Keratinocyte (primary cell): ENCODE measurements around the gene NEURL1. TPM values are rescaled to one million over a fixed set of nuclear protein-coding genes. Genes with fewer than 3 reads are reported as not detected.

Experiments used
- DNase-seq: peaks from one replicate; pipeline ENCODE4 v3.0.0-alpha.2; 2011; ENCODE audit warnings: low read depth, missing footprints, low spot score
- FAIRE-seq: peaks from 2 replicates; lab custom pipeline; 2011; peaks lifted over from hg19 to GRCh38; lab: Jason Lieb, UNC
- H2AFZ ChIP-seq: 2 replicates; pipeline ENCODE4 v1.6.0; 2012; ENCODE audit warnings: low read length, control low read depth, inconsistent platforms; ENCODE audit not compliant: control insufficient read depth
- H3K27ac ChIP-seq: 2 replicates; pipeline ENCODE4 v1.5.1; 2011; ENCODE audit warnings: low read length; ENCODE audit not compliant: control insufficient read depth, insufficient read depth
- H3K27me3 ChIP-seq: 3 replicates; pipeline ENCODE4 v1.6.0; 2011; ENCODE audit warnings: low read length; ENCODE audit not compliant: control insufficient read depth, insufficient read depth; ENCODE audit errors: extremely low read depth
- H3K36me3 ChIP-seq, 2 experiments: 2 replicates in 1 of 2; 3 replicates in 1 of 2; pipeline ENCODE4 v1.5.1; 2011; ENCODE audit warnings: low read length in 2 of 2, mild to moderate bottlenecking in 1 of 2; ENCODE audit not compliant: control insufficient read depth in 2 of 2, insufficient read depth in 2 of 2; ENCODE audit errors: extremely low read depth in 1 of 2
- H3K4me1 ChIP-seq: 3 replicates; pipeline ENCODE4 v1.5.1; 2011; ENCODE audit warnings: low read length; ENCODE audit not compliant: control insufficient read depth, insufficient read depth; ENCODE audit errors: extremely low read depth
- H3K4me2 ChIP-seq: 3 replicates; pipeline ENCODE4 v1.6.0; 2011; ENCODE audit warnings: low read depth, low read length; ENCODE audit not compliant: control insufficient read depth, insufficient read depth; ENCODE audit errors: extremely low read depth
- H3K4me3 ChIP-seq, 3 experiments: fragments of 200-600 bp in 1 of 3; sonication (generic) in 1 of 3; 2 replicates in 2 of 3; 3 replicates in 1 of 3; pipeline ENCODE4 v1.5.1; 2011 to 2016; ENCODE audit warnings: low read length in 3 of 3, mild to moderate bottlenecking in 3 of 3, control low read depth in 2 of 3, inconsistent platforms in 1 of 3, low read depth in 1 of 3, mixed read lengths in 1 of 3, mixed run types in 1 of 3, moderate library complexity in 1 of 3; ENCODE audit not compliant: control insufficient read depth in 2 of 3, insufficient read depth in 2 of 3; ENCODE audit errors: extremely low read depth in 1 of 3
- H3K79me2 ChIP-seq: 2 replicates; pipeline ENCODE4 v1.6.0; 2012; ENCODE audit warnings: low read length; ENCODE audit not compliant: control insufficient read depth, insufficient read depth
- H3K9ac ChIP-seq: 3 replicates; pipeline ENCODE4 v1.6.0; 2011; ENCODE audit warnings: low read length; ENCODE audit not compliant: control insufficient read depth, insufficient read depth; ENCODE audit errors: extremely low read depth
- H3K9me1 ChIP-seq: 3 replicates; pipeline ENCODE4 v1.6.0; 2011; ENCODE audit warnings: low read length; ENCODE audit not compliant: control insufficient read depth, insufficient read depth; ENCODE audit errors: extremely low read depth
- H3K9me3 ChIP-seq: 2 replicates; pipeline ENCODE4 v1.5.1; 2012; ENCODE audit warnings: low read depth, low read length; ENCODE audit not compliant: control insufficient read depth
- H4K20me1 ChIP-seq: 3 replicates; pipeline ENCODE4 v1.6.0; 2011; ENCODE audit warnings: low read length; ENCODE audit not compliant: control insufficient read depth, insufficient read depth; ENCODE audit errors: extremely low read depth
- CTCF ChIP-seq, 3 experiments: IDR thresholded peaks in 1 of 3; conservative IDR thresholded peaks in 1 of 3; optimal IDR thresholded peaks in 1 of 3; 2 replicates in 2 of 3; 3 replicates in 1 of 3; pipeline versions ENCODE3 to v1.5.1; 2011; ENCODE audit warnings: low read length in 3 of 3, mild to moderate bottlenecking in 3 of 3, moderate library complexity in 2 of 3, control low read depth in 1 of 3, inconsistent platforms in 1 of 3; ENCODE audit not compliant: insufficient read depth in 2 of 3; ENCODE audit errors: extremely low read depth in 1 of 3
- EZH2 ChIP-seq: IDR thresholded peaks from one replicate; pipeline ENCODE4 v1.6.1; 2012; ENCODE audit warnings: inconsistent platforms, mild to moderate bottlenecking, low read length, moderate library complexity
- dilution Hi-C: fragments of 300-500 bp; cut with MboI; formaldehyde crosslinking; loops from one replicate; pipeline ENCODE4 v1.7.0; 2020; ENCODE audit warnings: low sequenced_read_pairs; ENCODE audit not compliant: extremely low pct_ligation_motif_present
- polyA plus RNA-seq, 5 experiments: library from polyadenylated mRNA; depleted of rRNA in 3 of 5; stranded (reverse) in 3 of 5; stranded (forward) in 1 of 5; unstranded in 1 of 5; fragments of >200 nt; gene quantifications; 1 replicate in 1 of 5; 2 replicates in 3 of 5; 3 replicates in 1 of 5; pipeline versions ENCODE4 v1.2.1 to v1.2.3, GENCODE V29; 2011 to 2012; ENCODE audit warnings: missing spikeins in 2 of 5, low read depth in 1 of 5, low replicate concordance in 1 of 5

Gene NEURL1
- polyA plus RNA-seq, 1 donor (not counting 4 experiments of a cell fraction or from before 2014, with no cell fraction given) = 0.03 TPM

- no peak overlapping the region for H3K4me2 ChIP-seq
- no peaks in the 10 kb centered on the region for H3K27me3 ChIP-seq
- H3K4me3 ChIP-seq = no peak overlapping the region
- H4K20me1 ChIP-seq = peaks cover 10% of the 10 kb centered on the region
- peaks cover 5% of the 10 kb centered on the region for H3K79me2 ChIP-seq
- DNase-seq (no peak), FAIRE-seq (no peak)
- no peaks in the 10 kb centered on the region for H3K9me3 ChIP-seq
- no peak overlapping the region for H3K9ac ChIP-seq
- no peaks in the 10 kb centered on the region for H3K9me1 ChIP-seq
- no peaks in the 10 kb centered on the region for H3K4me1 ChIP-seq
- H3K27ac ChIP-seq = no peak overlapping the region
- dilution Hi-C loops = no loop called here
- H2AFZ ChIP-seq = no peak overlapping the region
- TF ChIP-seq EZH2 (no peak), CTCF (optimal IDR thresholded peaks at IDR 0.05 in 1 of 3, IDR thresholded peaks at IDR 0.05 in 1 of 3, conservative IDR thresholded peaks at IDR 0.05 in 1 of 3; ENCODE audit: extremely low read depth in 1 of 3, insufficient read depth in 2 of 3, low read length in 3 of 3) (no peak)
- H3K36me3 ChIP-seq = peaks cover 50 to 76% of the 10 kb centered on the region in 2 experiments
Observed at GRCh38 chr10:103627111-103627892, 133.8 kb downstream of the NEURL1 start.

GRCh38 chr10:103627893-103628292 is 134.4 kb downstream of the NEURL1 start:
- H3K9me1 ChIP-seq = no peaks in the 10 kb centered on the region
- H2AFZ ChIP-seq = no peak overlapping the region
- H3K9ac ChIP-seq = no peak overlapping the region
- H3K4me3 ChIP-seq = no peak overlapping the region
- DNase-seq = no peak
- no peaks in the 10 kb centered on the region for H3K9me3 ChIP-seq
- no peaks in the 10 kb centered on the region for H3K27me3 ChIP-seq
- no peaks in the 10 kb centered on the region for H3K4me1 ChIP-seq
- dilution Hi-C loops = no loop called here
- TF ChIP-seq EZH2 (no peak), CTCF (optimal IDR thresholded peaks at IDR 0.05 in 1 of 3, IDR thresholded peaks at IDR 0.05 in 1 of 3, conservative IDR thresholded peaks at IDR 0.05 in 1 of 3; ENCODE audit: extremely low read depth in 1 of 3, insufficient read depth in 2 of 3, low read length in 3 of 3) (no peak)
- FAIRE-seq = no peak
- H3K4me2 ChIP-seq = no peak overlapping the region
- peaks cover 10% of the 10 kb centered on the region for H4K20me1 ChIP-seq
- peaks cover 50 to 72% of the 10 kb centered on the region in 2 experiments for H3K36me3 ChIP-seq
- H3K27ac ChIP-seq = no peak overlapping the region
- peaks cover 5% of the 10 kb centered on the region for H3K79me2 ChIP-seq
